Activated T-cell treated with anti-CD3 and anti-CD28 coated beads, Interleukin-2, amount 50 U/mL, for 24 hours (primary cell): ENCODE results near the gene COG4.

Source experiments
- DNase-seq: peaks from one replicate; pipeline ENCODE4 v3.0.0-alpha.2; 2020
- H3K27ac Mint-ChIP-seq: 2 replicates; pipeline ENCODE4 v1.8.0; 2020; ENCODE audit warnings: mild to moderate bottlenecking, mixed read lengths
- H3K27me3 Mint-ChIP-seq: 2 replicates; pipeline ENCODE4 v1.8.0; 2020; ENCODE audit warnings: mixed read lengths
- H3K36me3 Mint-ChIP-seq: 2 replicates; pipeline ENCODE4 v1.8.0; 2020; ENCODE audit warnings: low read depth, mixed read lengths
- H3K4me1 Mint-ChIP-seq: 2 replicates; pipeline ENCODE4 v1.8.0; 2020; ENCODE audit warnings: low read depth, mixed read lengths
- H3K4me3 Mint-ChIP-seq: 2 replicates; pipeline ENCODE4 v1.8.0; 2020; ENCODE audit warnings: mild to moderate bottlenecking, moderate library complexity, mixed read lengths
- H3K9me3 Mint-ChIP-seq: 2 replicates; pipeline ENCODE4 v1.8.0; 2020; ENCODE audit warnings: mixed read lengths

COG4 gene

GRCh38 chr16:70442344-70442743 lies 81.0 kb downstream of the COG4 start:
- no peaks in the 10 kb centered on the region for H3K9me3 Mint-ChIP-seq
- H3K27me3 Mint-ChIP-seq, result no peaks in the 10 kb centered on the region
- H3K4me3 Mint-ChIP-seq, result no peak overlapping the region
- H3K36me3 Mint-ChIP-seq, result peaks cover 9% of the 10 kb centered on the region
- H3K27ac Mint-ChIP-seq, result no peak overlapping the region
- DNase-seq, result no peak
- H3K4me1 Mint-ChIP-seq, result peaks cover 20% of the 10 kb centered on the region

- Mint-ChIP-seq H3K4me1 (peaks cover 29% of the 10 kb centered on the region), H3K9me3 (no peaks in the 10 kb centered on the region), H3K4me3 (no peak overlapping the region), H3K27me3 (no peaks in the 10 kb centered on the region), H3K27ac (no peak overlapping the region), H3K36me3 (peaks cover 9% of the 10 kb centered on the region)
- no peak for DNase-seq
These were observed 81.9 kb downstream of the COG4 start for GRCh38 chr16:70441406-70441990.

DNA sequence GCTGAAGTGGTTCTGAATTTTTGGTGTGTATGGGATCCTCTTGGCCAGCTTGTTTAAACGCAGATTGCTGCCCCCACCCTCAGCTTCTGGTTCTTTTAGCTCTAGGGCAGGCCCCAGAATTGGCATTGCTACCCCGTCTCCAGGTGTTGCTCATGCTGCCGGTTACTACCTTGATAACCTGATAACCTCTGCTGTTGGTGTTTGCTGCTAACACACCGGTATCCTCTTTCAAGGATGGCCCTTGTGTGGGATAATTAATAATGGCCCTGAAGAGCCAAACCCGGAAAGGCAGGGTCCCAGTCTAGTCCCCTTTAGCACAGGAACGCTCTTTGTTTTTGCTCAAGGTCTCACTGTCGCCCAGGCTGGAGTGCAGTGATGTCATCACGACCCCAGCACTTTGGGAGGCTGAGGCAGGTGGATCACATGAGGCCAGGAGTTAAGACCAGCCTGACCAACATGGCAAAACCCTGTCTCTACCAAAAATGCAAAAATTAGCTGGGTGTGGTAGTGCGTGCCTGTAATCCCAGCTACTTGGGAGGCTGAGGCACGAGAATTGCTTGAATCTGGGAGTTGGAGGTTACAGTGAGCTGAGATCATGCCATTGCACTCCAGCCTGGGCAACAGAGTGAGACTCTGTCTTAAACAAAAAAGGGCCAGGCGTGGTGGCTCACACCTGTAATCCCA lies 83.2 kb downstream of the COG4 start:
- H3K27me3 Mint-ChIP-seq, result no peaks in the 10 kb centered on the region
- no peak overlapping the region for H3K27ac Mint-ChIP-seq
- H3K4me1 Mint-ChIP-seq, result peaks cover 34% of the 10 kb centered on the region

GRCh38 chr16:70438969-70439862 lies 84.1 kb downstream of the COG4 start, which contains the start of gene ST3GAL2:
ST3GAL2 (minus strand) TSS chr16:70439100; CDS start chr16:70398530, 40,570 bp downstream.
- peak within 1 kb of the TSS; percentile 95 for H3K4me3 Mint-ChIP-seq
- H3K36me3 Mint-ChIP-seq, result peaks cover 15% of the 10 kb centered on the region
- peak; percentile 95 for DNase-seq
- H3K4me1 Mint-ChIP-seq, result peaks cover 43% of the 10 kb centered on the region
- no peaks in the 10 kb centered on the region for H3K9me3 Mint-ChIP-seq
- no peaks in the 10 kb centered on the region for H3K27me3 Mint-ChIP-seq
- peak within 1 kb of the TSS; percentile 95 for H3K27ac Mint-ChIP-seq

More for the DNA sequence above, 83.2 kb downstream of the COG4 start:
- no peak for DNase-seq
- H3K4me3 Mint-ChIP-seq, result peak overlapping the region; percentile 90
- no peaks in the 10 kb centered on the region for H3K9me3 Mint-ChIP-seq
- H3K36me3 Mint-ChIP-seq, result peaks cover 9% of the 10 kb centered on the region

DNA sequence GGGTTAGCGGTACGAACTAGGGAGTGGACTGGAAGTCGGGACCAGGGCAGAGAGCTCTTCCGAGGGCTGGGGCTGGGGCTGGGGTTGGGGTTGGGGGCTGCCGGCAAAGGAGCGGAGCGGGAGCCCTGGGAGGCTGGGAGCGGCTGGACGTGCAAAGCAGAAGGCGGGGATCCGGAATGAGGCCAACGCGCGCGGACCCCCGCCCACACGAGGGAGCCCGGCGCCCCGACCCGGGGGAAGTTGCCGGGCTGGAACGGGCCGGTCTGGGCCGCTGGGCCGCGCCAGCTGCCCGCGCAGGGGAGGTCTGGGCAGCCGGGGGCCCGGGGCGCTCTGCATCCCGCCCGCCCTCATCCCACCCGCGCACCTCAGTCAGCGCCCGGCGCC lies 84.8 kb downstream of the COG4 start:
- no peaks in the 10 kb centered on the region for H3K9me3 Mint-ChIP-seq
- no peak for DNase-seq
- no peaks in the 10 kb centered on the region for H3K27me3 Mint-ChIP-seq
- H3K4me3 Mint-ChIP-seq, result peak overlapping the region; percentile 95
- peaks cover 20% of the 10 kb centered on the region for H3K36me3 Mint-ChIP-seq
- H3K4me1 Mint-ChIP-seq, result peaks cover 49% of the 10 kb centered on the region
- peak overlapping the region; percentile 95 for H3K27ac Mint-ChIP-seq

- DNase-seq, result peak; percentile 47
- Mint-ChIP-seq H3K27me3 (no peaks in the 10 kb centered on the region), H3K4me1 (peaks cover 55% of the 10 kb centered on the region), H3K9me3 (no peaks in the 10 kb centered on the region), H3K4me3 (peak overlapping the region; percentile 95), H3K27ac (peak overlapping the region; percentile 95), H3K36me3 (peaks cover 20% of the 10 kb centered on the region)
These were observed 85.5 kb downstream of the COG4 start for GRCh38 chr16:70437582-70438557.

GRCh38 chr16:70437017-70437581 lies 86.3 kb downstream of the COG4 start:
- H3K9me3 Mint-ChIP-seq, result no peaks in the 10 kb centered on the region
- no peaks in the 10 kb centered on the region for H3K27me3 Mint-ChIP-seq
- no peak for DNase-seq
- H3K4me3 Mint-ChIP-seq, result peak overlapping the region; percentile 95
- H3K36me3 Mint-ChIP-seq, result peaks cover 20% of the 10 kb centered on the region
- H3K27ac Mint-ChIP-seq, result peak overlapping the region; percentile 95
- peaks cover 63% of the 10 kb centered on the region for H3K4me1 Mint-ChIP-seq

GRCh38 chr16:70434484-70435260 lies 88.7 kb downstream of the COG4 start:
- Mint-ChIP-seq H3K4me3 (no peak overlapping the region), H3K27me3 (no peaks in the 10 kb centered on the region), H3K4me1 (peaks cover 80% of the 10 kb centered on the region), H3K36me3 (peaks cover 20% of the 10 kb centered on the region), H3K9me3 (no peaks in the 10 kb centered on the region), H3K27ac (no peak overlapping the region)
- no peak for DNase-seq

GRCh38 chr16:70433458-70434103 lies 89.8 kb downstream of the COG4 start:
- peaks cover 82% of the 10 kb centered on the region for H3K4me1 Mint-ChIP-seq
- peaks cover 19% of the 10 kb centered on the region for H3K36me3 Mint-ChIP-seq
- no peaks in the 10 kb centered on the region for H3K9me3 Mint-ChIP-seq
- peak overlapping the region; percentile 26 for H3K27ac Mint-ChIP-seq
- H3K4me3 Mint-ChIP-seq, result no peak overlapping the region
- H3K27me3 Mint-ChIP-seq, result no peaks in the 10 kb centered on the region
- DNase-seq, result no peak

DNA sequence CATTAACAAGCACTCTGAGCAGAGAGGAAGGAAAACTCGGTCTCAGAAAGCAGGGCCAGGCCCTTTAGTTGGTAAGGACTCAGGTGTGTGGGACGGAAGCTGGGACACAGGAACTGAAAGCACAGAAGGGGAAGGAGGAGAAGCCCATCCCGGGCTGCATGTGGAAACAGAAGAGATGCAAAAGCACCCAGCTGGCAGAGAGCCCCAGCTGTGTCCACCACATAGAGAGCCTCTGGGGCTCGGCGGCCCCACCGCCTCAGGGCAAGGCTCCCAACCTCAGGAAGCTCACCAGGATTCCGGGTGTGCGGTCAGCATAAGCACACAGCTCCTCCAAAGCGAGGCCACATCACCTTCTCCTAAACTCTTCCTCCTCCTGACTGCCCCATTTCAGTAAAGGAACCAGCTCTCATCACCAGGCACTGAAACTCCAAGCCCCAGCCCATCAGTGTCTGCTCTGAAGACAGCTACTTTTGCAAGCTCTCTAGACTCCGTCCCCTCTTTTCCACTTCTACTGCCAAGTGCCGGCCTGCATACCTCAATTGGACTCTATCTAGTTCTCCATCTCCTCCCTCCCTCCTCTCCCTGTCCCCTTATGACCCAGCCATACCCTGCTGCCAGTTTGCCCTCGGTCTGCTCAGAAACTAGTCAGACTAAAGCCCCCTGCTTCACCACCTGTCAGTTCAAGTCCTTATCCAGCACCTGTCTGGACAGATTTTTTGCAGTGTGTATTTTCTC lies 90.5 kb downstream of the COG4 start:
- peaks cover 13% of the 10 kb centered on the region for H3K36me3 Mint-ChIP-seq
- peak overlapping the region; percentile 59 for H3K27ac Mint-ChIP-seq
- peaks cover 83% of the 10 kb centered on the region for H3K4me1 Mint-ChIP-seq
- no peak for DNase-seq
- no peaks in the 10 kb centered on the region for H3K27me3 Mint-ChIP-seq
- H3K4me3 Mint-ChIP-seq, result no peak overlapping the region
- no peaks in the 10 kb centered on the region for H3K9me3 Mint-ChIP-seq

DNA sequence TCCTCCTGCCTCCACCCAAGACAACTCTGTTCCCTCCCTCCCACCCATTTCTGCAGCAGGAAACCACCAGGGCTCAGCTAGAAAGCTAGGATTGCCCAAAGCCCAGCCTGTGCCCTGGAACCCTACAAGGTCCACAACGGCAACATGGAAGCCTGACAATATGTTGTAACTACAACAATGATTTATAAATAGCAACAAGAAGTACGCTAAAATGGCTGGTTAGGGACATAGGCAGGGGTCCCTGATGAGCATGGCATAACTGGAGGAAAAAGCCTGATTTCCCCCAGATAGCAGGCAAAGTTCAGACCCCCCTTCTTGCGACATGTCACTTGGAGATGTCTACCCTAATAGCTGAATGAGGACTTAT lies 91.0 kb downstream of the COG4 start:
- peak overlapping the region; percentile 59 for H3K27ac Mint-ChIP-seq
- H3K27me3 Mint-ChIP-seq, result no peaks in the 10 kb centered on the region
- no peak for DNase-seq
- no peaks in the 10 kb centered on the region for H3K9me3 Mint-ChIP-seq
- H3K36me3 Mint-ChIP-seq, result peaks cover 12% of the 10 kb centered on the region
- H3K4me1 Mint-ChIP-seq, result peaks cover 82% of the 10 kb centered on the region
- no peak overlapping the region for H3K4me3 Mint-ChIP-seq
